T-helper 2 cell (primary cell): ENCODE data around the gene APBA1.
"Not testable (repeated sequence)": the region's sequence is repeated elsewhere in the genome, so short reads cannot be mapped to it uniquely, and the experiment has no call there.

Experiments used
- DNase-seq, 5 experiments: peaks; one replicate each; pipeline versions ENCODE4 v3.0.0 to v3.0.0-alpha.2; 2012 to 2022

Gene APBA1

DNA sequence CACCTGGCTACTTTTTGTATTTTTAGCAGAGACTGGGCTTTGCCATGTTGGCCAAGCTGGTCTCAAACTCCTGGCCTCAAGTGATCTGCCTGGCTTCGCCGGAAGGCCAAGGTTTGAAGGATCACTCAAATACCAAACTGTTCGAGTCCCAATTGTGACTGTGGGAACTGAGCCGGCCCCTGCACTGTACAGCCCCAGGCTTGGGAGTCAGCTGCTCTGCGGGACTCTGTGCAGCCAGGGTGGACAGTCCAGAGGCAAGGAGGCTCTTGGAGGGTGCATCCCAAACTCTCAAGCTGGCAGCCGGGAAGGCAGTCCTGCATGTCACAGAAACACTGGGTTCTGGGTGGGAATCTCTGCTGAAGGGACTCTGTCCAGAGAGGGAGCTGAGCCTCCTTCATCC is 238.2 kb downstream of the APBA1 start:
- DNase-seq = no peak

DNA sequence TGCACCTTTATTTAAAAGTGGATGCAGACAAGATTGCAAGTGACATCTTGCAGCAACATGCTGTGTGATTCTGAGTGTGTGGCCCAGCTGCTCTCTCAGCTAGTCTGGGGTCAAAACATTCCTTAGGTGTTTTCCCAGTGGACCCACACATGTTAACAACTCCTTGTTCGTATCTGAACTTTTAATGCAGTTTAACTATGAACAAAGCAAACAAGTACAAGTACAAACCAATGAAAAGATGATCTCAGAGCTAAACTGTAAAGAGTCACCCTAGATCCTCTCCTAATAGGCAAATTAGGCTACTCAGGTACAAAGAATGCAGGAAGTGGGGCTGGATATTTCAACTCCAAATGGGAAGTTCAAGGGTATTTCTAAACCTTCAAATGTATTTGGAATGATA is 238.8 kb downstream of the APBA1 start:
- DNase-seq = no peak

- DNase-seq = no peak
Measured at GRCh38 chr9:69432623-69433022, 239.5 kb downstream of the APBA1 start.

GRCh38 chr9:69431777-69432176 is 240.4 kb downstream of the APBA1 start:
- DNase-seq = no peak

GRCh38 chr9:69431203-69431602 is 241.0 kb downstream of the APBA1 start:
- DNase-seq = no peak

- DNase-seq = no peak
Measured at GRCh38 chr9:69430206-69430605, 242.0 kb downstream of the APBA1 start.

DNA sequence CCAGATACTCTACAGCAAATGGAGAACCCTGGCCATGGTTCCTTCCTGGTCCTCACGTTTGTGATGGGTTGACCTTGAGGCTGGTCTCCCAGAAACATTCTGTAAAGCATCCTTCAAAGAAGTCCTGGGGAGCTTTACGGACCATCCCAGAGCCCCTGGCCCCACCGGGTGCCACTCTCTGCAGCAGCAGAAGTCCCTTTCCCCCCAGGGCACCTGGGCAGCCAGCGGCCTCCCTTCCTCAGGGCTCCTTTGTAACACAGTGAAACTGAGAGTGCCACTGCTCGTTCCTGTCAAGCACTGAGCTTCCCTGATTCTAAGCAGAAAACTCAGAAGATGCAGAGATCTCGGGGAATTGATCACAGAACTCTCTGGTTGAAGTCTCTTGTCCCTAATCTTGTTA is 242.9 kb downstream of the APBA1 start:
- no peak for DNase-seq

DNA sequence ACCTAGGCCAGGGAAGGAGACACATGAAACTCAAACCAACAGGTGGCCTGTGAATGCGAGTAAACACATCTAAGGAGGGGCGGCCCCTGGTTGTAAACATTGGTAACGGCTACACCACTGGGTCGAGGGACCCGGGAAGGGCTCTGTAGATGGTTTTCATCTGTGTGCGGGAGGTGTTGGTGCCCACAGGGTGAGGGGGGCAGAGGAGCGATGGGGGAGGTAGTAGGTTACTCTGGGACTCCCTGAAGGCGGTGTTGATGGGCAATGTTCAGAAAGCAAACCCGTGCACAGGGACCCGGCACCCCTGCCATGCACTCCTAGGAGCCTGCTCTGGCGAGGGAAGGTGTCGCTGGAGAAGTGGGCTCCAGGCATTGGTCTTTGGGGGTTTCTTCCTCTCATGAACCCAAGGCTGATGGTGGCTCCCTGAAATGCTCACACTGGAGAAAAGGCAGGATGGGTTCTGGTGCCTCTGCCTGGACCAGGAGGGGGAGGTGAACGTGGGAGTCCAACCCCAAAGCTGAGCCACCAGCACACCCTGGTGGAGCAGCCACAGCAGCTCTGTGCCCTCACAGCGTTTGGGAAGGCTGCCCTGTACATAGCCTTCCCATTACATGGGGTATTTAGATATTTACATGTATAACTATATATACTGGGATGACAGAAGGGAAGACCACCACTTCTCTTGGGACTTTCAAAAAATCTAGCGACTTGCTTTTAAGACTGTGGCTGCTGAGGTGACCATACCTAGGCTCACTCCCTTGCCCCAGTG is 244.0 kb downstream of the APBA1 start:
- DNase-seq = no peak

- DNase-seq = no peak
Measured at GRCh38 chr9:69427286-69427685, 244.9 kb downstream of the APBA1 start.

DNA sequence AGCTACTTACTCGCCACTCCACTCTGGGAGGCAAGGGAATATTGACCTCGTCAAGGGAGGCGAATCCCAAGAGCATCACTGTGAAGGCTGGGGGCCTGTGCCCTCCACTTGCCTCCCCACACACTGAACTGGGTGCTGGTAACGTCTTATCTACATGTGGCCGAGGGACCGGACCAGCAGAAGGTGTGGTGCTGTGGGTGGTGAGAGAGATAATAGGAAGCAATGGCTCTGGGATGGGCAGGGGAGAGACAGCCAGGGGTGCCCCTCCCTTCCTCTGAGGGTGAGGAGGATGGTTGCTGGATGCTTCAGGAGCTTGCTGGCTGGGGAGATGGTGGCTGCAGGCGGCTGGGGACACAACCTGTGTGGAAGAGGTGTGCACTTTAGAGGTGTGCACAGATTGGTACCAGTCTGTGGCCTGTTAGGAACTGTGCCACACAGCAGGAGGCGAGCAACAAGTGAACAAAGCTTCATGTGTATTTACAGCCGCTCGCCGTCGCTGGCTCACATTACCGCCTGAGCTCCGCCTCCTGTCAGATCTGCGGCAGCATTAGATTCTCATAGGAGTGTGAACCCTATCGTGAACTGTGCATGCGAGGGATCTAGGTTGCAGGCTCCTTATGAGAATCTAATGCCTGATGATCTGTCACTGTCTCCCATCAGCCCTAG is 246.9 kb downstream of the APBA1 start:
- DNase-seq = no peak

DNA sequence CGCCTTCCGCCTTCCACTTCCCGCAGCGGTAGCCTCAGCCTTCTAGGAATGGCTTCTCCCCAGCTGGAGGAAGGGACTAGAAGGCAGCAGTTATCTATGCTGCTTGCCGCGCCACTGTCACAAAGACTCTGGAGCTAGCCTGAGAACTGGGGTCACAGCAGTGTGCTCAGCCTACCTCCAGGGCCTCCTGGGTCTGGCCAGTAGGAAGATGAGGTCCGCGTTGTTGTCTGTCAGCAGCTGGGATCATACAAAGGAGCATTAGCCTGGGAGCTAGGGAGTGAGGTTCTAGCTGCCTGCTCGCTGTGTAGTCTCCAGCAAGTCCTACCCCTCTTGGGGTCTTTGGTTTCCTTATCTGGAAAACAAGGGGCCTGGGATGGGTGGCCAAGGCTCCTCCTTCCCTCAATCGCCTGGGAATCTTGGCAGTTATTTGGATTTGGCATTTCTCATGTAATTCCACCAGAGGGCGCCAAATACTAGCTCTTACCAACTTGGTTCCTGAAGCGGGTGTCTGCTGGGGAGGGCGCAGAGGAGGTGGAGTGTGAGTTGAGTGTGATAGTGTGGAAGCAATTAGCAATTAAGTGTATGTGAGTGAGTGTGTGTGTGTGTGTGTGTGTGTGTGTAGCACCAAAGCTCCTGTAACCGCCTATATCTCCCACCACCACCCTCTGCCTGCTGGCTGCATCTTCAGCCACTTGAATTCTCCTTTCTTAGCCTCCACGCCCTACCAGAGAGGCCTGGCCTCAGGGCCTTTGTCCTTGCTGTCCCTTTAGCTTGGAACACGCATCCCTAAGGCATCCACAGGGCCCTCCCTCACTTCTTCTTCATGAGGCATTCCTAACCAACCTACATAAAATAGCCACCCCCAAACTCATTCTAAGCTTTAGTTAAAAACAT is 250.0 kb downstream of the APBA1 start:
- peak in 2 of 5 experiments; percentile 15 to 69 for DNase-seq

GRCh38 chr9:69420611-69421270 is 251.4 kb downstream of the APBA1 start:
- no peak for DNase-seq

DNA sequence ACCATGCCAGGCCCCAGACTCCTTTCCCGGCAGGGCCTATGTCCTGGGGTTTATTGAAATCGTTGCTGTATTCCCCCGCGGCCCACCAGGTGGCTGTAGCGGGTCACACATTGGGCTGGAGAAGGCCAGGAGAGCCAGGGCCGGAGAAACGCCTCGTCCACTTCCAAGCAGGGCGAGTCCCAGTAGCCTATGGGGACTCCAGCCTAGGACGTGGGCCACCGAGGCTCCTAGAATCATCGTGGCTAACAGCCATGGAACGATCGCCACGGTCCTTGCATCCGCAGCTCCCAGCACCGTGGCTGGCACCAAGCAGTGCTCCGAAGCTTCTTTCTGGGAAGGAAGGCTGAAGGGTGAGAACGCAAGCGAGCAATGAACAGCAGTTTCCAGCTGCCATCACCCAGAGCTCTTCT is 259.4 kb downstream of the APBA1 start:
- no peak for DNase-seq

- DNase-seq = no peak
Measured at GRCh38 chr9:69411931-69412740, 260.0 kb downstream of the APBA1 start.

GRCh38 chr9:69411246-69411645 is 260.9 kb downstream of the APBA1 start:
- no peak for DNase-seq

DNA sequence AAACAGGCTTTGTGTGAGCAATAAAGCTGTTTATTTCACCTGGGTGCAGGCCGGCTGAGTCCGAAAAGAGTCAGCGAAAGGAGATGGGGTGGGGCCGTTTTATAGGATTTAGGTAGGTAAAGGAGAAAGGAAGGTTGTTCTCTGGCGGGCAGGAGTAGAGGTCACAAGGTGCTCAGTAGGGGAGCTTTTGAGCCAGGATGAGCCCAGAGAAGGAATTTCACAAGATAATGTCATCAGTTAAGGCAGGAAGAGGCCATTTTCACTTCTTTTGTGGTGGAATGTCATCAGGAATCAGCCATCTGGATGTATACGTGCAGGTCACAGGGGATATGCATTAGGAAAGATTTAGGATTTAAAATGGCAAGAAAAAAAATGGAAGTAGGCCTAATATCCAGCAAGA is 262.2 kb downstream of the APBA1 start:
- DNase-seq = not testable (repeated sequence)

GRCh38 chr9:69400470-69400869 is 271.7 kb downstream of the APBA1 start:
- no peak for DNase-seq

- no peak for DNase-seq
Measured at GRCh38 chr9:69397384-69398214, 274.6 kb downstream of the APBA1 start.

DNA sequence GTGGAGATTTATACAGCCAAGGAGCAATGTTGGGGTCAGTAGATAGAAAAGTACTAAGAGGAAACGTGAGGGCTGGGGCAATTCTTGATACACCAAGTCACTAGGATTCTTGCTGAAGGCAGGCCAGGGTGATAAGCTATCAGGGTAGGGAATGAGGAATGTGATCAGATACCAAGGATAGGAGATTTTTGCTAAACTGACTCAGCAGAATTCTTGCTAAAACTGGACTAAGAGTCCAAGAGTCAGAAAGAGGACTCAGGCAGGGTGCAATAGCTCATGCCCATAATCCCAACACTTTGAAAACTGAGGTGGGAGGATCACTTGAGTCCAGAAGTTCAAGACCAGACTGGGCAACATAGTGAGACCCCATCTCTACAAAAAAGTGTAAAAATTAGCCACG is 275.4 kb downstream of the APBA1 start:
- DNase-seq = no peak

GRCh38 chr9:69395718-69396117 is 276.5 kb downstream of the APBA1 start:
- no peak for DNase-seq

DNA sequence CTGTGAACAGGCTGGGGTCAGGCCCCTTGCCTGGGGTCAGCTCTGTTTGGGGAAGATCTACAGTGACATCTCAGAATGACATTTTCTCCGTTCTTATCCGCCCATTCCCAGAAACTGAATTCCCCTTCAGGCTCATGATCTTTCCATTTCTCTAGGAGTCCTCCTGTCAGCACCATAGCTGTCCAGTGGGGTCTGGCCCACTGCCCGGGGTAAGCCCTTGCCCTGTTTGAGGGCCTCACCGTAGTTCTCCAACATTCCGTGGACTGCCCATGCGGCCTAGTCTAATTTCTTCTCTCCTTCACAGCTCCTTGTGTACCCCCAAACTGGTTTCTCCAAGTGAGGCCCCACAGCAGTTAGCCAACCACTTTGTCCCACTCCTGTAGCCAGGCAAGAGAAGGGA is 278.7 kb downstream of the APBA1 start:
- DNase-seq = no peak
